ENCODE measurements around the gene CHCHD1.

CHCHD1 gene

DNA sequence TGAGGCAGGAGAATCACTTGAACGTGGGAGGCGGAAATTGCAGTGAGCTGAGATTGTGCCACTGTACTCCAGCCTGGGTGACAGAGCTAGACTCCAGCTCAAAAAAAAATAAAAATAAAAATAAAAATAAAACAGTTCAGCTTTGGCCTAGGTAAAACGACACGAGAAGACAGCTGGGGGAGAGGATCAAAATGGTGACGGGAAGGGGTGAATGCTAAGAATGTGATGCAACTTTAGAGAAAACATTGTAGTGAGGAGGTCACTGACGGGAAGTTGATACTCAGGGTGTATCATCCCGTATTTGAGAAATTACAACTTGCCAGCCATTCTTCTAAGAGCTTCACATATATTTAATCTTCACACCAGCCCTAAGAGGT lies 28.5 kb downstream of the CHCHD1 start:
- TF ChIP-seq CTCF (IDR thresholded peaks at IDR 0.05; ENCODE audit: low read depth, low read length): no peak
- DNase-seq (ENCODE audit: extremely low read depth, low read depth): no peak

- no peak for DNase-seq (ENCODE audit: extremely low read depth, low read depth)
- no peak for TF ChIP-seq CTCF (IDR thresholded peaks at IDR 0.05; ENCODE audit: low read depth, low read length)
Measured at GRCh38 chr10:73810735-73811465, 29.1 kb downstream of the CHCHD1 start.

GRCh38 chr10:73812657-73813056 lies 30.8 kb downstream of the CHCHD1 start:
- no peak for TF ChIP-seq CTCF (IDR thresholded peaks at IDR 0.05; ENCODE audit: low read depth, low read length)
- no peak for DNase-seq (ENCODE audit: extremely low read depth, low read depth)

DNA sequence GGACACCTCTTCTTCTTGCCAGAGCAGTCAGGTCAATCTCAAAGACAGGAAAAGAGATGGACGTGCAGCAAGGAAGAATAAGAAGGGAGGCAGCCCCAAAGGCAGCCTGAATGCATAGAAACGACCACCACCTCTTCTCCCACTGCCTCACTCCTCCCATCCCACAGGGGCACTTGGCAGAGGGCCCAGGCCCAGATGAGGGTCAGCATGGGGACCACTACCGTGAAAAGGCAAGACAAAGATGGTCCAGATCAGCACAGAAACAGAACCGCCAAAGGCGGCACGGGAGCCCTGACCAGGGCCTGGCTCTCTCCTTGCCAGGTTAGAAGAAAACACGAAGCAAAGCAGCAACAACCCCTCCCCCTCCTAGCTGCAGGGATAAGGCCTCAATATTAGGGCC lies 31.5 kb downstream of the CHCHD1 start:
- TF ChIP-seq CTCF (IDR thresholded peaks at IDR 0.05; ENCODE audit: low read depth, low read length): no peak
- no peak for DNase-seq (ENCODE audit: extremely low read depth, low read depth)

GRCh38 chr10:73814276-73814895 lies 32.5 kb downstream of the CHCHD1 start:
- TF ChIP-seq CTCF (IDR thresholded peaks at IDR 0.05; ENCODE audit: low read depth, low read length): no peak
- no peak for DNase-seq (ENCODE audit: extremely low read depth, low read depth)

DNA sequence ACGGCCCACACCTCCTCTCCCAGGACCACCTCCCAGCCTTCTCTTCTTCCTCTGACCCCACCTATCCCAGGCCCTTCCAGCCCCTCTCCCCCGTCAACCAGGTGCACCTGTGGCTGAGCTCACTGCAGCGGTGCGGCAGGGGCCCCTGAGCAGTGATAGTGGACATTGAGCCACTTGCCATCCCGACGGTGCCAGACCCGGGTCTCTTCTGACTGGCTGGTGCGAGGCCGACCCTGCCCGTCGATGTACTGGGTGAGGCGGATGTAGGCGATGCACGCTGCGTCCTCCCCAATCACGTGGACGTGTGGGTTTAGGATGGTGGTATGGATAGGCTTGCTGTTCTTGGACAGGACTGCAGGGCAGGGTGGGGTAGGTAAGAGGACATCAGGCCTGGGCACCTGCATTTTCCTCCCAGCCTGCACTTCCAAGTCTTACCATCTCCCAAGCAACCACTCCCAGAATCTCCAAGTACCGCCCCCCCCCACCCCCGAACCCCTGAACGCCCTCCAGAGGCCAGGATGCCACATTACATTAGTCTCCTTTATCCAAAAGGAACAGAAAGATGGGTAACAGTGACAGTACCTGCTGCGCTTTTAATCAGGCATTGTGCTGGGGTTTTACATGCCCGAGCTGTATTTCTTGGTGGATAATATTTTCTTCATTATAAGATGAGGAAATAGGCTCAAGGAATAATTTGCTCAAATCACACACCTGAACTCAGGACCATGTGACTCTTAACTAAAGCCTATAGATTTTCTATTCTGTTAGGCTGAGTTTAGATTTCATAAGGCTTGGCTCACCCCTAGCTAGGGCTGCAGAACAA lies 33.3 kb downstream of the CHCHD1 start:
- no peak for DNase-seq (ENCODE audit: extremely low read depth, low read depth)
- peak; percentile 2; the same call in 1 of the 2 replicates for TF ChIP-seq CTCF (IDR thresholded peaks at IDR 0.05; ENCODE audit: low read depth, low read length)

- no peak for TF ChIP-seq CTCF (IDR thresholded peaks at IDR 0.05; ENCODE audit: low read depth, low read length)
- DNase-seq (ENCODE audit: extremely low read depth, low read depth): no peak
Measured at GRCh38 chr10:73815719-73816030, 33.8 kb downstream of the CHCHD1 start.
